SK-N-SH treated with all-trans-retinoic acid at 6 μM for 48 hours (cell line): ENCODE measurements around the gene ACAD10.

Experiments
- ATAC-seq: fragments of 200-7000 bp; cut with Tn5 transposase; 3 replicates; pipeline ENCODE4 v1.9.1; 2020; ENCODE audit warnings: mild to moderate bottlenecking, moderate library complexity
- ARNTL ChIP-seq: fragments of 450-650 bp; formaldehyde crosslinking; IDR thresholded peaks from 2 replicates; pipeline ENCODE4 v1.5.0; 2020; ENCODE audit warnings: low read depth, mild to moderate bottlenecking, moderate library complexity, borderline replicate concordance
- BACH2 ChIP-seq: fragments of 250-450 bp; sonication (Bioruptor Pico); IDR thresholded peaks from 2 replicates; pipeline ENCODE4 v1.9.0; 2021; ENCODE audit warnings: mild to moderate bottlenecking, borderline replicate concordance
- CSDC2 ChIP-seq: fragments of 250-450 bp; sonication (Bioruptor Pico); IDR thresholded peaks from 2 replicates; pipeline ENCODE4 v1.5.0; 2020; ENCODE audit warnings: mild to moderate bottlenecking, moderate library complexity
- ESRRG ChIP-seq: fragments of 250-450 bp; sonication (Bioruptor Pico); IDR thresholded peaks from 2 replicates; pipeline ENCODE4 v1.6.1; 2021; ENCODE audit warnings: mild to moderate bottlenecking
- GLIS3 ChIP-seq: fragments of 250-450 bp; sonication (Bioruptor Pico); IDR thresholded peaks from 2 replicates; pipeline ENCODE4 v1.5.0; 2020; ENCODE audit warnings: mild to moderate bottlenecking, moderate library complexity
- ISL1 ChIP-seq: fragments of 250-450 bp; sonication (Bioruptor Pico); IDR thresholded peaks from 2 replicates; pipeline ENCODE4 v2.1.2; 2022; ENCODE audit warnings: mild to moderate bottlenecking, moderate library complexity
- OSR1 ChIP-seq: fragments of 250-450 bp; sonication (Bioruptor Pico); IDR thresholded peaks from 2 replicates; pipeline ENCODE4 v1.8.0; 2022; ENCODE audit warnings: moderate library complexity, mild to moderate bottlenecking, inconsistent platforms
- PPARA ChIP-seq: fragments of 250-450 bp; sonication (Bioruptor Pico); IDR thresholded peaks from 2 replicates; pipeline ENCODE4 v1.5.0; 2020; ENCODE audit warnings: mild to moderate bottlenecking, borderline replicate concordance
- RARB ChIP-seq: fragments of 250-450 bp; sonication (Bioruptor Pico); IDR thresholded peaks from 2 replicates; pipeline ENCODE4 v1.8.0; 2021; ENCODE audit warnings: mild to moderate bottlenecking, moderate library complexity
- SNAI2 ChIP-seq: fragments of 250-450 bp; sonication (Bioruptor Pico); IDR thresholded peaks from 2 replicates; pipeline ENCODE4 v1.5.0; 2020; ENCODE audit warnings: mild to moderate bottlenecking, moderate library complexity
- TCF4 ChIP-seq: fragments of 250-450 bp; sonication (Bioruptor Pico); IDR thresholded peaks from 2 replicates; pipeline ENCODE4 v1.8.0; 2021; ENCODE audit warnings: mild to moderate bottlenecking, moderate library complexity, borderline replicate concordance
- TOX ChIP-seq: fragments of 250-450 bp; sonication (Bioruptor Pico); IDR thresholded peaks from 2 replicates; pipeline ENCODE4 v1.8.0; 2021; ENCODE audit warnings: mild to moderate bottlenecking, moderate library complexity, borderline replicate concordance
- ZC3H10 ChIP-seq: fragments of 250-450 bp; sonication (Bioruptor Pico); IDR thresholded peaks from 2 replicates; pipeline ENCODE4 v1.5.1; 2021; ENCODE audit warnings: mild to moderate bottlenecking, moderate library complexity
- ZFP3 ChIP-seq: fragments of 250-450 bp; sonication (Bioruptor Pico); IDR thresholded peaks from 2 replicates; pipeline ENCODE4 v1.5.0; 2020; ENCODE audit warnings: mild to moderate bottlenecking, moderate library complexity
- ZFP30 ChIP-seq: fragments of 450-650 bp; formaldehyde crosslinking; IDR thresholded peaks from 2 replicates; pipeline ENCODE4 v1.5.0; 2022; ENCODE audit warnings: mild to moderate bottlenecking, moderate library complexity
- ZNF565 ChIP-seq: fragments of 450-650 bp; formaldehyde crosslinking; conservative IDR thresholded peaks from 2 replicates; pipeline ENCODE4 v1.5.0; 2020; ENCODE audit warnings: low read depth, mild to moderate bottlenecking, moderate library complexity
- ZNF70 ChIP-seq: fragments of 450-650 bp; formaldehyde crosslinking; IDR thresholded peaks from 2 replicates; pipeline ENCODE4 v1.5.0; 2020; ENCODE audit warnings: mild to moderate bottlenecking, moderate library complexity
- ZNF8 ChIP-seq: fragments of 450-650 bp; formaldehyde crosslinking; IDR thresholded peaks from 2 replicates; pipeline ENCODE4 v1.5.0; 2020; ENCODE audit warnings: mild to moderate bottlenecking, moderate library complexity
- TF ChIP-seq, protein P1 (sequence below): fragments of 250-450 bp; sonication (Bioruptor Pico); IDR thresholded peaks from 2 replicates; pipeline ENCODE4 v1.5.1; 2020; ENCODE audit warnings: low read depth, mild to moderate bottlenecking, moderate library complexity
- TF ChIP-seq, protein P2 (sequence below): fragments of 250-450 bp; sonication (Bioruptor Pico); IDR thresholded peaks from 2 replicates; pipeline ENCODE4 v1.5.1; 2021; ENCODE audit warnings: mild to moderate bottlenecking, moderate library complexity
- TF ChIP-seq, protein P3 (sequence below): fragments of 250-450 bp; sonication (Bioruptor Pico); IDR thresholded peaks from 2 replicates; pipeline ENCODE4 v1.8.0; 2020; ENCODE audit warnings: mild to moderate bottlenecking, moderate library complexity, borderline replicate concordance
- TF ChIP-seq, protein P4 (sequence below): fragments of 250-450 bp; sonication (Bioruptor Pico); IDR thresholded peaks from 2 replicates; pipeline ENCODE4 v1.8.0; 2021; ENCODE audit warnings: low read depth, mild to moderate bottlenecking, moderate library complexity, borderline replicate concordance

The ACAD10 gene

DNA sequence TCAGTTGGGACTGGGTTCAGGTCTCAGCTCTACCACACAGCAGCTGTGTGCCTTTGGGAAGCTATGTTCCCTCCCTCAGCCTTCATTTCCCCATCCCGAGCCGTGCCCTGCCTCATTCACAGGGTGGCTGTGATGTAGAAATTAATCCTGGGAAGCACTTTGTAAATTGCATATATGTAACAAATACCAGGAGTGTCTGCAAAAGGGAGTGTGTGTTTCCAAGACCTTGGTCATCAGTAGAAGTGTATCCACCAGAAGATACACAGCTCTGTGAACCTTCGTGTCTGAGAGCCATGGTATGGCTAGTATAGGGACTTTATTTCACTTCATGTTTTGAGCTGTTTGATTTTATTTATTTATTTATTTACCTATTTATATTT lies 107.0 kb downstream of the ACAD10 start:
- ATAC-seq, result no peak

DNA sequence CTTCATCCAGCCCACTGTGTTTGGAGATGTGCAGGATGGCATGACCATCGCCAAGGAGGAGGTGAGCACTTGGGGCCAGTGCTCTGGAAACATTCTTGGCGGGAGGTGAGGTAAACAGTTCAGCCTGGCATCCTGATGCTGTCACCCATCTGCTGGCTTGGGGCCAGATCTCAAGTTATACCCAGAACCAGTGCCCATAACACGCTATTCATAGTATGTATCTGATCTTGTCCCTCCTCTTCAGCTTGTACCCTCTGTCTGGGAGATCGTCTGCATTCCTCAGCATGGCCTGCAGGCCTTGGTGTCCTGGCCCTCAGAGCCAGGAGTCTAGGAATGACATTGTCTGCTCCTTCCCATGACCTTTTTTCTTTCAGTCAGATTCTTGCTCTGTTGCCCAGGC lies 112.3 kb downstream of the ACAD10 start:
- no peak for TF ChIP-seq ESRRG (CRISPR knock-in tag)
- no peak for TF ChIP-seq ZNF565 (CRISPR knock-in tag)
- no peak for TF ChIP-seq ARNTL (CRISPR knock-in tag)
- no peak for TF ChIP-seq ZNF8
- TF ChIP-seq, protein P1, sequence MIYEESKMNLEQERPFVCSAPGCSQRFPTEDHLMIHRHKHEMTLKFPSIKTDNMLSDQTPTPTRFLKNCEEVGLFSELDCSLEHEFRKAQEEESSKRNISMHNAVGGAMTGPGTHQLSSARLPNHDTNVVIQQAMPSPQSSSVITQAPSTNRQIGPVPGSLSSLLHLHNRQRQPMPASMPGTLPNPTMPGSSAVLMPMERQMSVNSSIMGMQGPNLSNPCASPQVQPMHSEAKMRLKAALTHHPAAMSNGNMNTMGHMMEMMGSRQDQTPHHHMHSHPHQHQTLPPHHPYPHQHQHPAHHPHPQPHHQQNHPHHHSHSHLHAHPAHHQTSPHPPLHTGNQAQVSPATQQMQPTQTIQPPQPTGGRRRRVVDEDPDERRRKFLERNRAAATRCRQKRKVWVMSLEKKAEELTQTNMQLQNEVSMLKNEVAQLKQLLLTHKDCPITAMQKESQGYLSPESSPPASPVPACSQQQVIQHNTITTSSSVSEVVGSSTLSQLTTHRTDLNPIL (CRISPR knock-in tag), result no peak
- TF ChIP-seq ZC3H10 (CRISPR knock-in tag), result no peak
- TF ChIP-seq ZFP30 (CRISPR knock-in tag), result no peak
- no peak for TF ChIP-seq OSR1 (CRISPR knock-in tag)
- no peak for TF ChIP-seq ISL1 (CRISPR knock-in tag)
- TF ChIP-seq RARB, result no peak
- TF ChIP-seq, protein P2, sequence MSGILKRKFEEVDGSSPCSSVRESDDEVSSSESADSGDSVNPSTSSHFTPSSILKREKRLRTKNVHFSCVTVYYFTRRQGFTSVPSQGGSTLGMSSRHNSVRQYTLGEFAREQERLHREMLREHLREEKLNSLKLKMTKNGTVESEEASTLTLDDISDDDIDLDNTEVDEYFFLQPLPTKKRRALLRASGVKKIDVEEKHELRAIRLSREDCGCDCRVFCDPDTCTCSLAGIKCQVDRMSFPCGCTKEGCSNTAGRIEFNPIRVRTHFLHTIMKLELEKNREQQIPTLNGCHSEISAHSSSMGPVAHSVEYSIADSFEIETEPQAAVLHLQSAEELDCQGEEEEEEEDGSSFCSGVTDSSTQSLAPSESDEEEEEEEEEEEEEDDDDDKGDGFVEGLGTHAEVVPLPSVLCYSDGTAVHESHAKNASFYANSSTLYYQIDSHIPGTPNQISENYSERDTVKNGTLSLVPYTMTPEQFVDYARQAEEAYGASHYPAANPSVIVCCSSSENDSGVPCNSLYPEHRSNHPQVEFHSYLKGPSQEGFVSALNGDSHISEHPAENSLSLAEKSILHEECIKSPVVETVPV (CRISPR knock-in tag), result no peak
- no peak for TF ChIP-seq BACH2 (CRISPR knock-in tag)
- ATAC-seq, result no peak

More for the DNA sequence above, 107.0 kb downstream of the ACAD10 start:
- TF ChIP-seq TCF4 (CRISPR knock-in tag) (no peak), ESRRG (CRISPR knock-in tag) (no peak), ZNF8 (no peak), TOX (no peak), ZNF565 (CRISPR knock-in tag) (no peak), GLIS3 (CRISPR knock-in tag) (no peak), ARNTL (CRISPR knock-in tag) (no peak), ZNF70 (CRISPR knock-in tag) (no peak)
- TF ChIP-seq, protein P2 (CRISPR knock-in tag), result no peak
- TF ChIP-seq, protein P3, sequence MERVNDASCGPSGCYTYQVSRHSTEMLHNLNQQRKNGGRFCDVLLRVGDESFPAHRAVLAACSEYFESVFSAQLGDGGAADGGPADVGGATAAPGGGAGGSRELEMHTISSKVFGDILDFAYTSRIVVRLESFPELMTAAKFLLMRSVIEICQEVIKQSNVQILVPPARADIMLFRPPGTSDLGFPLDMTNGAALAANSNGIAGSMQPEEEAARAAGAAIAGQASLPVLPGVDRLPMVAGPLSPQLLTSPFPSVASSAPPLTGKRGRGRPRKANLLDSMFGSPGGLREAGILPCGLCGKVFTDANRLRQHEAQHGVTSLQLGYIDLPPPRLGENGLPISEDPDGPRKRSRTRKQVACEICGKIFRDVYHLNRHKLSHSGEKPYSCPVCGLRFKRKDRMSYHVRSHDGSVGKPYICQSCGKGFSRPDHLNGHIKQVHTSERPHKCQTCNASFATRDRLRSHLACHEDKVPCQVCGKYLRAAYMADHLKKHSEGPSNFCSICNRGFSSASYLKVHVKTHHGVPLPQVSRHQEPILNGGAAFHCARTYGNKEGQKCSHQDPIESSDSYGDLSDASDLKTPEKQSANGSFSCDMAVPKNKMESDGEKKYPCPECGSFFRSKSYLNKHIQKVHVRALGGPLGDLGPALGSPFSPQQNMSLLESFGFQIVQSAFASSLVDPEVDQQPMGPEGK, result no peak
- TF ChIP-seq, protein P4, sequence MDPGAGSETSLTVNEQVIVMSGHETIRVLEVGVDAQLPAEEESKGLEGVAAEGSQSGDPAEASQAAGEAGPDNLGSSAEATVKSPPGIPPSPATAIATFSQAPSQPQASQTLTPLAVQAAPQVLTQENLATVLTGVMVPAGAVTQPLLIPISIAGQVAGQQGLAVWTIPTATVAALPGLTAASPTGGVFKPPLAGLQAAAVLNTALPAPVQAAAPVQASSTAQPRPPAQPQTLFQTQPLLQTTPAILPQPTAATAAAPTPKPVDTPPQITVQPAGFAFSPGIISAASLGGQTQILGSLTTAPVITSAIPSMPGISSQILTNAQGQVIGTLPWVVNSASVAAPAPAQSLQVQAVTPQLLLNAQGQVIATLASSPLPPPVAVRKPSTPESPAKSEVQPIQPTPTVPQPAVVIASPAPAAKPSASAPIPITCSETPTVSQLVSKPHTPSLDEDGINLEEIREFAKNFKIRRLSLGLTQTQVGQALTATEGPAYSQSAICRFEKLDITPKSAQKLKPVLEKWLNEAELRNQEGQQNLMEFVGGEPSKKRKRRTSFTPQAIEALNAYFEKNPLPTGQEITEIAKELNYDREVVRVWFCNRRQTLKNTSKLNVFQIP (CRISPR knock-in tag), result no peak
- TF ChIP-seq, all 23 proteins: peak for 0

DNA sequence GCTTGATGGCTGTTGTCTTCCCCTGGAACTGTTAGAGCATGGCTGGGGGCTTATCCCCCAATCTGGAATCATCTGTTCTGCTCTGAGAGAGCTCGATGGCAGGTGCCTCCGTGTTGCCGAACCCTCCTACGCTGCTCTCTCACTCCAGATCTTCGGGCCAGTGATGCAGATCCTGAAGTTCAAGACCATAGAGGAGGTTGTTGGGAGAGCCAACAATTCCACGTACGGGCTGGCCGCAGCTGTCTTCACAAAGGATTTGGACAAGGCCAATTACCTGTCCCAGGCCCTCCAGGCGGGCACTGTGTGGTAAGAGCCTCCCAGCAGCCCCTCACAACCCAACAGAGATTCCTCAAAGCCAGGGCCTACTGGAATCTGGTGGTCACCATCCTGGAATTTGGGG lies 113.9 kb downstream of the ACAD10 start:
- ATAC-seq, result no peak
- no peak for TF ChIP-seq GLIS3 (CRISPR knock-in tag)
- no peak for TF ChIP-seq SNAI2 (CRISPR knock-in tag)

DNA sequence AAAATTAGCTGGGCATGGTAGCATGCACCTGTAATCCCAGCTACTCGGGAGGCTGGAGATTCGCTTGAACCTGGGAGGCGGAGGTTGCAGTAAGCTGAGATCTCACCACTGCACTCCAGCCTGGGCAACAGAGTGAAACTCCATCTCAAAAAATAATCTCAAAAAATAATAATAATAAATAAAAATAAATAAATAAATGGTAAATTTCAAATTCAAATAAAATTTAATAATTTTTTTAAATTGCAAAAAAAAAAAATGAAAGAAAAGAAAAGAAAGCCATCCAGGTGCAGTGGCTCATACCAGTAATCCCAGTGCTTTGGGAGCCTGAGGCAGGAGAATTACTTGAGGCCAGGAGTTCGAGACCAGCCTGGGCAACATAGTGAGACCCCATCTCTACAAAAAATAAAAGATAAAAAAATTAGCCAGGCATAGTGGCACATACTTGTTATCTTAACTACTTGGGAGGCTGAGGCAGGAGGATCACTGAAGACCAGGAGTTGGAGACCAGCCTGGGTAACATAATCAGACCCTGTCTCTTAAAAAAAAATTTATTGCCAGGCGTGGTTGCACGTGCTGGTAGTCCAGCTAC lies 117.3 kb downstream of the ACAD10 start:
- no peak for ATAC-seq
- TF ChIP-seq, protein P3, result no peak
- TF ChIP-seq ISL1 (CRISPR knock-in tag), result no peak
- TF ChIP-seq, protein P4 (CRISPR knock-in tag), result no peak
- no peak for TF ChIP-seq PPARA (CRISPR knock-in tag)
- TF ChIP-seq RARB, result no peak
- TF ChIP-seq TCF4 (CRISPR knock-in tag), result no peak
- no peak for TF ChIP-seq ZFP3 (CRISPR knock-in tag)
- no peak for TF ChIP-seq CSDC2
- no peak for TF ChIP-seq TOX
